GM20431 (cell line): ENCODE data around the gene OPCML.

Source experiments
- in situ Hi-C: fragments of 300-500 bp; cut with MseI, MboI; formaldehyde crosslinking; loops from one replicate; pipeline ENCODE4 v1.15.0; 2020; ENCODE audit warnings: low sequenced_read_pairs; ENCODE audit not compliant: unreplicated experiment

Gene OPCML

GRCh38 chr11:132535830-132536229, 996.5 kb downstream of the OPCML start:
- in situ Hi-C loops = no loop called here

- in situ Hi-C loops = no loop called here
Measured at GRCh38 chr11:132531921-132532320, 1000.4 kb downstream of the OPCML start.

- in situ Hi-C loops = no loop called here
Measured at GRCh38 chr11:132528181-132528580, 1004.1 kb downstream of the OPCML start.

- in situ Hi-C loops = no loop called here
Measured at GRCh38 chr11:132523929-132524328, 1008.4 kb downstream of the OPCML start.

GRCh38 chr11:132520199-132520598, 1012.1 kb downstream of the OPCML start:
- in situ Hi-C loops = no loop called here

GRCh38 chr11:132519241-132519815, 1013.0 kb downstream of the OPCML start:
- in situ Hi-C loops = no loop called here

- in situ Hi-C loops = no loop called here
Measured at GRCh38 chr11:132504501-132505041, 1027.7 kb downstream of the OPCML start.

GRCh38 chr11:132501356-132501755, 1030.9 kb downstream of the OPCML start:
- in situ Hi-C loops = no loop called here

- in situ Hi-C loops = no loop called here
Measured at GRCh38 chr11:132499661-132500060, 1032.6 kb downstream of the OPCML start.

- in situ Hi-C loops = no loop called here
Measured at GRCh38 chr11:132496341-132496740, 1036.0 kb downstream of the OPCML start.

GRCh38 chr11:132493801-132494200, 1038.5 kb downstream of the OPCML start:
- in situ Hi-C loops = no loop called here

- in situ Hi-C loops = no loop called here
Measured at GRCh38 chr11:132490978-132491377, 1041.3 kb downstream of the OPCML start.

GRCh38 chr11:132486060-132486459, 1046.2 kb downstream of the OPCML start:
- in situ Hi-C loops = no loop called here

GRCh38 chr11:132475026-132475425, 1057.3 kb downstream of the OPCML start:
- in situ Hi-C loops = no loop called here

GRCh38 chr11:132472411-132473172, 1059.7 kb downstream of the OPCML start:
- in situ Hi-C loops = no loop called here

GRCh38 chr11:132471466-132471865, 1060.8 kb downstream of the OPCML start:
- in situ Hi-C loops = no loop called here

- in situ Hi-C loops = no loop called here
Measured at GRCh38 chr11:132466983-132467382, 1065.3 kb downstream of the OPCML start.

GRCh38 chr11:132464939-132465338, 1067.4 kb downstream of the OPCML start:
- in situ Hi-C loops = no loop called here

GRCh38 chr11:132464003-132464342, 1068.3 kb downstream of the OPCML start:
- in situ Hi-C loops = no loop called here

- in situ Hi-C loops = no loop called here
Measured at GRCh38 chr11:132463295-132464002, 1068.9 kb downstream of the OPCML start.

GRCh38 chr11:132459736-132460135, 1072.6 kb downstream of the OPCML start:
- in situ Hi-C loops = no loop called here
